Measurements from ENCODE around the gene COG2. TPM values are rescaled to one million over a fixed set of nuclear protein-coding genes. Genes with fewer than 3 reads are reported as not detected.

COG2 gene
- total RNA-seq, 1 donor from 2014 or later = 24.3 TPM

DNA sequence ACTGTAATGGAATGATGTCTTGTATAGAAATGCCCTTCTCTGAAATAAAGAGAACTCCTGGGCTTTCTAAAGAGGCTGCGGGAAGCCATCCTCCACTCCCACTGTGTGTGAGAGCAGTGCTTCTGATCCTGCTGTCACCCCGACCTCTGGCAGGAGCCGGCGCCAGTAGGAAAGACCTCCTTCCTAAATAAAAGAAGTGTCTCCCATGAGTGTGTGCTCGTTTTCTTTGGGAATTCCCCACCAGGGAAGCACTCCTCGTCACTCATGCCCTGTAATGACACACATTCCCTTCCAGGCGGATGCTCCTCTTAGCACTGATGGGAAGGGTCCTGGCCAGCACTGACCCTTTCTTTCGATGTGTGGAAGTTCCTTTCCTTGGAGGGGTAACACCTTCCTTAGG, 51.5 kb downstream of the COG2 start:
- peaks cover 5% of the 10 kb centered on the region for H3K4me1 Mint-ChIP-seq (ENCODE audit: unreplicated experiment)
- DNase-seq (ENCODE audit: low spot score) = no peak
- peaks cover 4% of the 10 kb centered on the region for H3K27me3 Mint-ChIP-seq (ENCODE audit: unreplicated experiment)
- H3K27ac Mint-ChIP-seq (ENCODE audit: unreplicated experiment) = no peak overlapping the region
- H3K9me3 Mint-ChIP-seq (ENCODE audit: unreplicated experiment) = no peaks in the 10 kb centered on the region
- H3K36me3 Mint-ChIP-seq (ENCODE audit: low read depth, unreplicated experiment) = peaks cover 11% of the 10 kb centered on the region
- H3K4me3 Mint-ChIP-seq (ENCODE audit: unreplicated experiment) = no peak overlapping the region
- no peak for TF ChIP-seq CTCF (IDR thresholded peaks at IDR 0.05; ENCODE audit: unreplicated experiment)

GRCh38 chr1:230694464-230694863, 52.2 kb downstream of the COG2 start:
- no peak for TF ChIP-seq CTCF (IDR thresholded peaks at IDR 0.05; ENCODE audit: unreplicated experiment)
- H3K27me3 Mint-ChIP-seq (ENCODE audit: unreplicated experiment) = peaks cover 4% of the 10 kb centered on the region
- H3K27ac Mint-ChIP-seq (ENCODE audit: unreplicated experiment) = no peak overlapping the region
- no peak for DNase-seq (ENCODE audit: low spot score)
- no peaks in the 10 kb centered on the region for H3K9me3 Mint-ChIP-seq (ENCODE audit: unreplicated experiment)
- no peak overlapping the region for H3K4me3 Mint-ChIP-seq (ENCODE audit: unreplicated experiment)
- peaks cover 4% of the 10 kb centered on the region for H3K4me1 Mint-ChIP-seq (ENCODE audit: unreplicated experiment)
- peaks cover 11% of the 10 kb centered on the region for H3K36me3 Mint-ChIP-seq (ENCODE audit: low read depth, unreplicated experiment)

- no peak for TF ChIP-seq CTCF (IDR thresholded peaks at IDR 0.05; ENCODE audit: unreplicated experiment)
- DNase-seq (ENCODE audit: low spot score) = no peak
- Mint-ChIP-seq H3K27me3 (ENCODE audit: unreplicated experiment) (peaks cover 2% of the 10 kb centered on the region), H3K4me3 (ENCODE audit: unreplicated experiment) (no peak overlapping the region), H3K9me3 (ENCODE audit: unreplicated experiment) (no peaks in the 10 kb centered on the region), H3K36me3 (ENCODE audit: low read depth, unreplicated experiment) (peaks cover 11% of the 10 kb centered on the region), H3K27ac (ENCODE audit: unreplicated experiment) (no peak overlapping the region), H3K4me1 (ENCODE audit: unreplicated experiment) (peaks cover under 1% of the 10 kb centered on the region)
Observed at GRCh38 chr1:230694991-230695390, 52.7 kb downstream of the COG2 start.

GRCh38 chr1:230696218-230696617, 53.9 kb downstream of the COG2 start:
- no peak for DNase-seq (ENCODE audit: low spot score)
- Mint-ChIP-seq H3K36me3 (ENCODE audit: low read depth, unreplicated experiment) (peaks cover 9% of the 10 kb centered on the region), H3K4me3 (ENCODE audit: unreplicated experiment) (no peak overlapping the region), H3K4me1 (ENCODE audit: unreplicated experiment) (no peaks in the 10 kb centered on the region), H3K9me3 (ENCODE audit: unreplicated experiment) (no peaks in the 10 kb centered on the region), H3K27me3 (ENCODE audit: unreplicated experiment) (peaks cover 2% of the 10 kb centered on the region), H3K27ac (ENCODE audit: unreplicated experiment) (no peak overlapping the region)
- no peak for TF ChIP-seq CTCF (IDR thresholded peaks at IDR 0.05; ENCODE audit: unreplicated experiment)

- no peak for DNase-seq (ENCODE audit: low spot score)
- Mint-ChIP-seq H3K9me3 (ENCODE audit: unreplicated experiment) (no peaks in the 10 kb centered on the region), H3K4me3 (ENCODE audit: unreplicated experiment) (no peak overlapping the region), H3K4me1 (ENCODE audit: unreplicated experiment) (no peaks in the 10 kb centered on the region), H3K27ac (ENCODE audit: unreplicated experiment) (no peak overlapping the region), H3K27me3 (ENCODE audit: unreplicated experiment) (peaks cover 2% of the 10 kb centered on the region), H3K36me3 (ENCODE audit: low read depth, unreplicated experiment) (peaks cover 7% of the 10 kb centered on the region)
- no peak for TF ChIP-seq CTCF (IDR thresholded peaks at IDR 0.05; ENCODE audit: unreplicated experiment)
Observed at GRCh38 chr1:230696722-230697437, 54.6 kb downstream of the COG2 start.

All from endothelial cell (in vitro differentiated cells).